RKO (cell line): Measurements from ENCODE around the gene HSPB9.

Experiments used
- DNase-seq: peaks from one replicate; pipeline ENCODE4 v3.0.0-alpha.2; 2016; ENCODE audit warnings: low spot score

The HSPB9 gene

GRCh38 chr17:42101513-42102292 is 20.9 kb upstream of the HSPB9 start:
- peak; percentile 52 for DNase-seq

GRCh38 chr17:42103221-42103954 is 19.2 kb upstream of the HSPB9 start:
- DNase-seq, result no peak

- no peak for DNase-seq
Measured at GRCh38 chr17:42104264-42104663, 18.3 kb upstream of the HSPB9 start.

- DNase-seq, result no peak
Measured at GRCh38 chr17:42106009-42106408, 16.6 kb upstream of the HSPB9 start.

GRCh38 chr17:42107124-42107523 is 15.5 kb upstream of the HSPB9 start:
- no peak for DNase-seq

- no peak for DNase-seq
Measured at GRCh38 chr17:42107597-42108576, 14.7 kb upstream of the HSPB9 start.

GRCh38 chr17:42109086-42109485 is 13.5 kb upstream of the HSPB9 start:
- no peak for DNase-seq

GRCh38 chr17:42110301-42111264 is 12.0 kb upstream of the HSPB9 start:
- no peak for DNase-seq

GRCh38 chr17:42111265-42111636 is 11.4 kb upstream of the HSPB9 start:
- DNase-seq, result no peak

- DNase-seq, result no peak
Measured at GRCh38 chr17:42111871-42112551, 10.6 kb upstream of the HSPB9 start.

- DNase-seq, result peak; percentile 47
Measured at GRCh38 chr17:42112552-42113176, 9.9 kb upstream of the HSPB9 start, which contains the start of gene DHX58. Gene DHX58 (minus strand): TSS chr17:42112714. CDS start chr17:42111892, 822 bp downstream.

- DNase-seq, result no peak
Measured at GRCh38 chr17:42113293-42114069, 9.1 kb upstream of the HSPB9 start.

- no peak for DNase-seq
Measured at GRCh38 chr17:42114118-42114517, 8.5 kb upstream of the HSPB9 start.

GRCh38 chr17:42116705-42117396 is 5.8 kb upstream of the HSPB9 start:
- peak; percentile 77 for DNase-seq

GRCh38 chr17:42117397-42118125 is 5.0 kb upstream of the HSPB9 start:
- no peak for DNase-seq

GRCh38 chr17:42118126-42118510 is 4.5 kb upstream of the HSPB9 start:
- DNase-seq, result no peak

GRCh38 chr17:42118545-42118944 is 4.1 kb upstream of the HSPB9 start:
- peak; percentile 34 for DNase-seq

- DNase-seq, result no peak
Measured at GRCh38 chr17:42119301-42119700, 3.3 kb upstream of the HSPB9 start.
